Progenitor cell of endocrine pancreas (in vitro differentiated cells): Measurements from ENCODE around the gene PAX3. TPM values are rescaled to one million over a fixed set of nuclear protein-coding genes. Genes with fewer than 3 reads are reported as not detected.

Source experiments
- DNase-seq: peaks from one replicate; pipeline ENCODE4 v3.0.0; 2021; ENCODE audit warnings: low spot score; ENCODE audit not compliant: unreplicated experiment
- H3K27ac Mint-ChIP-seq: 2 replicates; pipeline ENCODE4 v1.8.0; 2021; ENCODE audit warnings: mild to moderate bottlenecking, moderate library complexity, mixed read lengths
- H3K27me3 Mint-ChIP-seq: 2 replicates; pipeline ENCODE4 v1.8.0; 2021; ENCODE audit warnings: mixed read lengths
- H3K36me3 Mint-ChIP-seq: 2 replicates; pipeline ENCODE4 v1.8.0; 2022; ENCODE audit warnings: mixed read lengths; ENCODE audit not compliant: insufficient read depth
- H3K4me1 Mint-ChIP-seq: 2 replicates; pipeline ENCODE4 v1.8.0; 2021; ENCODE audit warnings: low read depth, mixed read lengths
- H3K4me3 Mint-ChIP-seq: 2 replicates; pipeline ENCODE4 v1.8.0; 2021; ENCODE audit warnings: low read depth, mild to moderate bottlenecking, moderate library complexity, mixed read lengths
- H3K9me3 Mint-ChIP-seq: 2 replicates; pipeline ENCODE4 v1.8.0; 2021; ENCODE audit warnings: low read depth, mixed read lengths
- CTCF ChIP-seq: fragments of 200-600 bp; sonication (generic); IDR thresholded peaks from one replicate; pipeline ENCODE4 v1.5.0; 2021; ENCODE audit warnings: antibody characterized with exemption, mild to moderate bottlenecking; ENCODE audit not compliant: unreplicated experiment
- total RNA-seq: library from RNA; stranded (reverse); gene quantifications from 2 replicates; pipeline ENCODE4 v1.2.1, GENCODE V29; 2021

PAX3 gene
- total RNA-seq, 1 donor from 2014 or later, result not detected

DNA sequence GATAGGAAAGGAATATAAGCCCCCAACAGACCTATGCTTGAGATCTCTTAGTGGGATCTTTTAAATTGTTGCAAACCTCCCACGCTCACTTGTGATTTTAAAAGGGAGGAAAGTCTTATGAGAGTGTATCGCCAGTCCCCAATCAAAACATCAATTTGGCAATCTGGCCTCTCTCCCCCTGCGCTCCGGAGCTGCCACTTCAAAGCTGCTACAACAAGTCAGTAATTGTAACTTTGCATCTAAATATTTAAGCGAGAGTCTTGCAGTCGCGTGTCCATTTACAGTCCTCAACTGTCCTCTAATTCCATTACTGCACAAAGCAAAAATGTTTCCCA is 8.4 kb downstream of the PAX3 start:
- Mint-ChIP-seq H3K27ac (no peak overlapping the region), H3K27me3 (peaks cover 99% of the 10 kb centered on the region), H3K4me1 (peaks cover 9% of the 10 kb centered on the region), H3K4me3 (no peak overlapping the region), H3K9me3 (no peaks in the 10 kb centered on the region), H3K36me3 (no peaks in the 10 kb centered on the region)
- no peak for TF ChIP-seq CTCF
- no peak for DNase-seq

DNA sequence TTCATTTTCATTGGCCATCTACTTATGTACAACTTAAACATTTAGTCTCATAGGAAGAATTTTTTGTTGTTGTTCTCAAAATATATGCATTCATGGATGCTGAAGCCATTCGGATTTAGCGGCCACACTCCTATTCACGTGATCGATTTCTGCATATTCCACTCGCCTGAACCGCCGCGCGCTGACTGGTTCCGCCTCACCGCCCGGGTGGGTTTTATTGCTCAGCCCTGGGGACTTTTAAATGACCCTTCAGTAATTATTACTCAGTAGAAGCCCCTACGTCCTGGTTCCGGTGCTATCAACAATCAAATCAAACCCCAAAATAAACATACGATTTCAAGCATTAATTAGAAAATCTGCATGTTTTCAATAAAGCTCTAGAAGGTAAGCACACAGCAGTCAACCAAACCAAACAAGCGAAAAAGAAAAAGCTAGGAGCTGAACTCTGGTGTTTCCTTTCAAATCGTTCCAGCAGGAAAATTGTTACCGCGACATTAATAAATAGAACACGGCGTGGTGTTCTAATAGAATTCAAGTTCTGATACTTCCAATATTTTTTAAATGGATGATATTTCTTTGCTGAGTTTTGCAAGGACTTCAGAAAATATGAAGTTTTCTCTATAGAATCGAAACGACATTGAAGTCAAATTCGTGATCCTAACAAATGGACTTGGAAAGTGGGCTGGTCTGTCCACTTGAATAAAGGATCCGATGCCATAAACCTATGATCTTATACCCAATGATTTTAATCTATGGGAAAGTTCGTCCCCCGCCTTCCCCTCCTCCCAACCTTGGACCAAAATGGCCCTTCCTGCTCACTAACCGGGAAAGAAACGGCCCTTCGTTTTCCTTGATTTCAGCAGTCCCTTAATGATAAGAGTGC is 9.3 kb downstream of the PAX3 start:
- no peaks in the 10 kb centered on the region for H3K9me3 Mint-ChIP-seq
- DNase-seq, result no peak
- H3K4me3 Mint-ChIP-seq, result no peak overlapping the region
- peaks cover 9% of the 10 kb centered on the region for H3K4me1 Mint-ChIP-seq
- TF ChIP-seq CTCF, result no peak
- H3K27me3 Mint-ChIP-seq, result peaks cover 99% of the 10 kb centered on the region
- H3K36me3 Mint-ChIP-seq, result no peaks in the 10 kb centered on the region
- H3K27ac Mint-ChIP-seq, result peak overlapping the region; percentile 45

GRCh38 chr2:222288590-222289277 is 10.1 kb downstream of the PAX3 start:
- no peak overlapping the region for H3K4me3 Mint-ChIP-seq
- DNase-seq, result no peak
- H3K27ac Mint-ChIP-seq, result peak overlapping the region; percentile 25
- no peaks in the 10 kb centered on the region for H3K9me3 Mint-ChIP-seq
- no peaks in the 10 kb centered on the region for H3K36me3 Mint-ChIP-seq
- peaks cover 99% of the 10 kb centered on the region for H3K27me3 Mint-ChIP-seq
- TF ChIP-seq CTCF, result no peak
- peaks cover 9% of the 10 kb centered on the region for H3K4me1 Mint-ChIP-seq

- H3K9me3 Mint-ChIP-seq, result no peaks in the 10 kb centered on the region
- H3K4me3 Mint-ChIP-seq, result no peak overlapping the region
- H3K4me1 Mint-ChIP-seq, result peaks cover 9% of the 10 kb centered on the region
- peaks cover 99% of the 10 kb centered on the region for H3K27me3 Mint-ChIP-seq
- peak overlapping the region; percentile 25 for H3K27ac Mint-ChIP-seq
- TF ChIP-seq CTCF, result no peak
- no peak for DNase-seq
- H3K36me3 Mint-ChIP-seq, result no peaks in the 10 kb centered on the region
Measured at GRCh38 chr2:222287862-222288479, 10.8 kb downstream of the PAX3 start.

DNA sequence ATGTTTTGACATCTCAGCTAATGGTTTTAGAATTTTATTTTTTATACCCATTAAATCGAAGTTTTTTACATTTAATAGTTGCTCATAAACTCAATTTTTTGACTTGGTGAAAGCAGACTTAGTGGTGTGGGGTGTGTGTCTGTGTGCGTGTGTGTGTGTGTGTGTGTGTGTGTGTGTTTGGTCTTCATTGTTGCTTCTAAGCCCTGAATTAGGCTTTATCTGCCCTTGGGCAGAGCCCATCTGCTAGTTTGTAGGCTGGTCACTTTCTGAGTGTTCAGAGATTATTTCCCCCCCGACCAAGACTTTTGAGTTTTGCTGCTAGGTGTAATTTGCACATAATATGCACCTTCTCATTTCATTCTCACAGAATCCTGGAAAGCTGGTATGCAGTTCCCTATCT is 14.3 kb downstream of the PAX3 start:
- no peaks in the 10 kb centered on the region for H3K36me3 Mint-ChIP-seq
- no peak overlapping the region for H3K27ac Mint-ChIP-seq
- no peak overlapping the region for H3K4me3 Mint-ChIP-seq
- H3K27me3 Mint-ChIP-seq, result peaks cover 96% of the 10 kb centered on the region
- H3K4me1 Mint-ChIP-seq, result peaks cover 7% of the 10 kb centered on the region
- TF ChIP-seq CTCF, result no peak
- DNase-seq, result no peak
- H3K9me3 Mint-ChIP-seq, result no peaks in the 10 kb centered on the region
